NCI-H2107 (cell line): Measurements from ENCODE around the gene VDAC2.
"Not testable (repeated sequence)": the region's sequence is repeated elsewhere in the genome, so short reads cannot be mapped to it uniquely, and the experiment has no call there.

ENCODE experiments used
- DNase-seq: peaks from one replicate; lab custom pipeline; 2025; lab: John Stamatoyannopoulos, UW

VDAC2 gene

DNA sequence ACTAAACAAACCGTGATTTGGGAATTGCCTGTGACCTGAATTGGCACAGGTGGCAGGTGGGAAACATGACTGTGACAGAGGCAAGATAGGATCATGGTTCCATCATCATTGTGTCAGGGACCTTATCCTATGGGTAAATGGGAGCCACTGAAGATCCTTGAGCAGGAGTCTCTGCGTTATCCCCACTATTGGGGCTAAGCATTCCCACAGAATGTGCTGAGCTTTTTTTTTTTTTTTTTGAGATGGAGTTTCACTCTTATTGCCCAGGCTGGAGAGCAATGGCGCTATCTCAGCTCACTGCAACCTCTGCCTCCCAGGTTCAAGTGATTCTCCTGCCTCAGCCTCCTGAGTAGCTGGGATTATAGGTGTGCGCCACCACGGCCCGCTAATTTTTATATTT lies 10.6 kb upstream of the VDAC2 start:
- DNase-seq, result not testable (repeated sequence)

DNA sequence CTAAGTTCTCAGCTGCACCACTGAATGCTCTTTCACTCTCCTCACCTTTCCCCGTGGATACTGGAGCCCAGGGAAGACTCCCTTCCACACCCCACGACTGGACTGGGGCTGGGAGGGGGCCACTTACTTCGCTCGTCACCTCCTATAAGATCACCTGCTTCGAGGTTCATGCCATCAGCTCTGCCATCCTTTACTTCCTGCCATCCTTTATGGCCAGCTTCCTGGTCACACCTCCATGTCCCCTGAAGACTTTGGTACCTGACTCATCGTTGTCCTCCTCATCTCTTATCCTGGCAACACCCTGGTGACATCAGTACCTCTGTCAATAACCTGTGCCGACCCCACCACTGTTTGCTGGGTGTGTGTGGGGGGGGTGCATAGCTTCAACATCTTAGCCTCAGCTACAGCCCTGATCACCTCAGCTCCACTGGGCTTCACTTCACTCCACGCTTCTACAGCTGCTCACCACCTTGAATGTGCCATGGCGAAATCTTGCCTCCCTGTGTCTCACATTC lies 8.7 kb upstream of the VDAC2 start:
- no peak for DNase-seq

DNA sequence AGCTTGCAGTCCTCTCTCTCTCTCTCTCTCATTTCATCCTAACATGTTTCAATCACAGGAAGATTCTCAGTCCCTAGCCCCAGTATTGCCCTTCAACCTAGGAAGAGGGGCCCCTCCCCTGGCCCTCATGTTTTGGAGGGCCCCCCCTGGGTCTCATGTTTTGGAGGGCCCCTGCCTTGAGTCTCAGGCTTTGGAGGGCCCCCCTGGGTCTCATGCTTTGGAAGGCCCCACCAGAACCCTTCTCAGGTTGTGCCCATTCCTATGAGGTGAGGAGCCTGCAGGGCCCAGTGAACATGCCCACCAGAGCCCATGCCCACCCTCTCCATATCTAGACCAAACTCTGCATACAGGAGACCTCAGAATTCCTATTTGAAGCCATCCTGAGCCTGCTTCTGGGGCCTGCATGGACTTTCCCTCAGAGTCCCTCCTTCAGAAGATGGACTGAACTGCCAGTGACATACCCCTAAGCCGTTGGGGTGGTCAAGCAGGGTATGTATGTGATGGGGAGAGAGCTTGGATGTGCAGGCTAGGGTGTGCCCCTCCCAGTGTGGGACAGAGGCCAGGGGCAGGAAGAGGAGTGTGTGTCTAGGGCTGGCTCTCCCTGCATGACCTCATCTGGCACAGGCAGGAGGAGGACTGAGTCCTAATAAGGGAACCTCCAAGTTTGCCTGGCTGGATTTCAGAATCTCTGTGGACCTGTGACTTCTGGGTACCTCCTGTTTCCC lies 8.1 kb upstream of the VDAC2 start:
- no peak for DNase-seq

DNA sequence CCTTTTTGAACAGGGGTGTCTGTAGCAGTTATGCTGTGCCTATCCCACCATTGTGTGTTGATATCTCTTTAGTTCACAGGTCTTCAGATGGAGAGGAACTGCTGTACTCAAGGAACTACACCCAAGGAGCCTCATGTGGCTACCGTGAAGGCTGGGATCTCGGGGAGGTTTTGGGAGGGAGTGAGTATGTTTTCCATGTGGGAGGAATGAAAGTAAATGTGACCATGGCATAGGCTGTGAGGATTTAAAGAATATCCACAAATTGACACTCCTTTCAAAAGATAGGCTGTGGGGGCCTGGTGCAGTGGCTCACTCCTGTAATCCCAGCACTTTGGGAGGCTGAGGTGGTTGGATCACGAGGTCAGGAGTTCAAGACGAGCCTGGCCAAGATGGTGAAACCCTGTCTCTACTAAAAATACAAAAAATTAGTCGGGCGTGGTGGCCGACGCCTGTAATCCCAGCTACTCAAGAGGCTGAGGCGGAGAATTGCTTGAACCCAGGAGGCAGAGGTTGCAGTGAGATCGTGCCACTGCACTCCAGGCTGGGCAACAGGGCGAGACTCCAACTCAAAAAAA lies 7.5 kb upstream of the VDAC2 start:
- not testable (repeated sequence) for DNase-seq

DNA sequence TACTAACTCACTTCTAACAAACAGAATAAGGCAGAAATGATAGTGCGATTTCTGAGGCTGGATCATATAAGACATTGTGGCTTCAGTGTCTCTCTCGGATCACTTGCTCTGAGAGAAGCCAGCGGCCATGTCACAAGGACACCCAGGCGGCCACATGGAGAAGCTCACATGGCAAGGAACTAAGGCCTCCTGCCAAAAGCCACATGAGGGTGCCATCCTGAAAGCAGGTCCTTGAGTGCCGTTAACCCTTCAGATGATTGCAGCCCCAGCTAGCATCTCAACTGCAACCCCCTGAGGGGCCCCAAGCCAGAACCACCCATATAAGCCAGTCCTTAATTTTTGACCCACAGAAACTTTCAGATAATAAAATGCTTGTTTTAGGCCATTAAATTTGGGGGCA lies 6.9 kb upstream of the VDAC2 start:
- no peak for DNase-seq

DNA sequence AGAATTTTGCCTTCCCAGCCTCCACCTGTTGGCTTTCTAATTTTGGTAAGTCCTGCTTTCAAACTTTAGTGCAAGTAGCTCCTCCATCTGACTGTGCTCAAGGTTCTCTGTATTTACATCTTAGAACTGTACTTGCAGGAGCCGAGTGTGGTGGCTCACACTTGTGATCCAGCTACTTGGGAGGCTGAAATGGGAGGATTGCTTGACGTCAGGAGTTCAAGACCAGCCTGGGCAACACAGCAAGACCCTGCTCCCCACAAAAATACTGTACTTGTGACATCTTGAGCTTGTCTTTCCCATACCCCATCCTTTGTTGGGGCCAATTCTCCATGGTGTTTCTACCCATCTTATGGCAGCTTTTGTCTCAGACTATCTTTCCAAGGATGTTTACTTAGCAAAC lies 4.7 kb upstream of the VDAC2 start:
- DNase-seq, result no peak

DNA sequence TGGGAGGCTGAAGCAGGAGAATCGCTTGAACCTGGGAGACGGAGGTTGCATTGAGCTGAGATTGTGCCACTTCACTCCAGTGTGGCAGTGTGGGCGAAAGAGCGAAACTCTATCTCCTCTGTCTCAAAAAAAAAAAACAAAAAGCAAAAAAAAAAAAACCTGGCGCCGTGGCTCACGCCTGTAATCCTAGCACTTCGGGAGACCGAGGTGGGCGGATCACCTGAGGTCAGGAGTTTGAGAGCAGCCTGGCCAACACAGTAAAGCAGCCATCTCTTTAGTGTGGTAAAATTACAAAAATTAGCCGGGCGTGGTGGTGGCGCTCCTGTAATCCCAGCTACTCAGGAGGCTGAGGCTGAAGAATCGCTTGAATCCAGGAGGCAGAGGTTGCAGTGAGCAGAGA lies 4.0 kb upstream of the VDAC2 start:
- not testable (repeated sequence) for DNase-seq

DNA sequence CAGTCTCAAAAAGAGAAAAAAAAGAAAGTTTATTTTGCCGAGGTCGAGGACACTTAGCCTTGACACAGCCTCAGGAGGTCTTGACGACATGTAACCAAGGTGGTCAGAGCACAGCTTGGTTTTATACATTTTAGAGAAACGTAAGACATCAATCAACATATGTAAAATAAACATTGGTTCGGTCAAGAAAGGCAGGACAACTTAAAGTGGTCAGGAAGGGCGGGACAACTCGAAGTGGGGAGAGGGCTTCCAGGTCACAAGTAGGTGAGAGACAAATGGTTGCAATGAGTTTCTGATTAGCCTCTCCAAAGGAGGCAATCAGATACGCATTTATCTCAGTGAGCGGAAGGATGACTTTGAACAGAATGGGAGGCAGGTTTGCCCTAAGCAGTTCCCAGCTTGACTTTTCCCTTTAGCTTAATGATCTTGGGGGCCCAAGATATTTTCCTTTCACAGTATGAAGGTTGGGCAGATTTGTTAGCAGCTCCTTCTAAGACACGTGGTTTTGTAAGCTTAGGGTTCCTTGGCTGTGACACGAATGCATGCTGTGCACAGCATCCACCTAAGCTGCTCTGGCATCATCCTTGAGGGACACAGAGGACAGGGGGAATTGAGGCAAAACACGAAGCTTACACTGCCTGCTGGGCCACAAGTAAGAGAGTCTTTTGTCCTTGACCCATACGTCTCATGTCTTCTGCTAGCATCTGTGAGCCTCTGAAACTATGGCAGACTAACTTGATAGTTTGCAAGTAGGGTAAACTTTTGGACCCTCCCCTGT lies 3.3 kb upstream of the VDAC2 start:
- DNase-seq, result no peak

DNA sequence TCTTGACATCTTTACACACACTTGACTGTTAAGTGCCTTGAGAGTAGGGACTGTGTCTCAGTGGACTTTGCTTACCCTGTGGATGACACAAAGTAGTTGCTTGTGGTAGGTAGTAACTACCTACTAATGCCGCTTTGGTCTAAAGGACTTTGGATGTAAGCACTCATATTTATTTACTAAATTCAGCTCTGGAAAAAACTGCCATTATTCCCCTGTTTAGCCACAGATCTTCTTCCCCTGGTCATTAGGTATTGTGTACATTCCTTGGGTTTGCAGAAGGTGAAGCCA lies 2.8 kb upstream of the VDAC2 start:
- no peak for DNase-seq

DNA sequence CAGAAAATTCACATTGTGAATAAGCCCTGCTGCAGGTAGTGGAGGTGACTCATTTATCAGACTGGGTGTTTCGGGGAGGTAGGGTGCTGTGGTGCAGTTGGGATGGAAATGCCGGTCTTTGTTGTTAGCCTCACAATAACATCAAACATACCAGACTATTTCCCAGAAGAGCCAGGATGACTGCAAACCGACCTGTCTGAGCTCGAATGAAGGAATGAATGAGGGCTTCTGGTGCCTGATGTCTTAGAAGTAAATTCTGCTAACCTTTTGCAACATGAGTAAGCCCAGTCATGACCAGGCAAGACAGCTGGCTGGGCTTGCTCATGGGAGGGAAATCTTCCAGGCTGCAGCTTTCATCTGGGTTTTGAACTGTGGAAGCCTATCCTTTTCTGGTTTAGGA lies 2.4 kb upstream of the VDAC2 start:
- no peak for DNase-seq

DNA sequence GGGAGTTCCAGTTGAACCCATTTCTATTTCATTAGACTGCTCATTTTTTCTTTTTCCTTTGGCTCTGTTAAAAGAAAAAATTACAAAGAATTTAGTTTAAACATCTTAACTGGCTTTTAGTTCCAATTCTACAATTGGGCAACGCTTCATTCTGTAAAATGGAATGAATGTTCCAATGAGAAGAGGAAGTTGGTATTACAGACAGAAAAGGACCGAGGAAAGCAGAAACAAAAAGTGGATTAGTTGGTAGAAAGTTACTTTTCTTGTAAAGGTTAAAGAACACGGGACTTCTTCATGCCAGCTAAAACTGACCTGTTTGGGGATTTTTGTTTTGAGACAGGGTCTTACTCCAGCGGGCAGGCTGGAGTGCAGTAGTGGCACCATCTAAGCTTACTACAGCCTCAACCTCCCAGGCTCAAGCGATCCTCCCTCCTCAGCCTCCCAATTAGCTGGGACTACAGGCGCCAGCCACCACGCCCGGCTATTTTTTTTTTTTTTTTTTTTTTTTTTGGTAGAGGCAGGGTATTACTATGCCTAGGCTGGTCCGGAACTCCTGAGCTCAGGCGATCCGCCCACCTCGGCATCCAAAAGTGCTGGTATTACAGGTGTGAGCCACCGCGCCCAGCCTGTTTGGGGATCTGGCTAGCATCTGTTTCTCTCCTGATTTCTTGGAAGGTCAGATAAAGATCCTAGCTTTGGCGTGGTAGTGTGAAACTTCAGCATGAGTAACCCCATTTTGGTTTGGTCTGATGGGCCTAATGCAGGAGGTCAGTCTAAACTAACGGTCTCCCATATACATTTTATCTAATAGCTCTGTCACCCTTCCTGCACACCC lies 1.3 kb upstream of the VDAC2 start:
- no peak for DNase-seq

DNA sequence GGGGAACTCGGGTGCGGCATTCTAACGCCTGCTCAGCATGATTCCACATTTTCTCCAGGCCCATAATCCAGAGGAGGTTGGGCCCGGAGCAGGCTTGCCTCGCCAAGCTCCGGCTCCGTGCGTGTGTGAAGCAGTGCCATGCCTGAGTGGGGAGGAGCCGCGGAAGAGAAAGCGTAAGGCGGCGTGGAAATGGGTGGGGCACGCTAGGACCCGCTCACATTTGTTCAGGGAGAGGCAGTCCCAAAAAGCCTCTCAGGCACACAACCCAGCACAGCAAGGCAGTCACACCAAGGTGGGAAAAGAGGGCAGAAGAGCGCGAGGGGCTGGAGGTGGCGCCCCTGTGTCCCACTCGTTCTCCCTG lies 695 bp upstream of the VDAC2 start:
- no peak for DNase-seq

DNA sequence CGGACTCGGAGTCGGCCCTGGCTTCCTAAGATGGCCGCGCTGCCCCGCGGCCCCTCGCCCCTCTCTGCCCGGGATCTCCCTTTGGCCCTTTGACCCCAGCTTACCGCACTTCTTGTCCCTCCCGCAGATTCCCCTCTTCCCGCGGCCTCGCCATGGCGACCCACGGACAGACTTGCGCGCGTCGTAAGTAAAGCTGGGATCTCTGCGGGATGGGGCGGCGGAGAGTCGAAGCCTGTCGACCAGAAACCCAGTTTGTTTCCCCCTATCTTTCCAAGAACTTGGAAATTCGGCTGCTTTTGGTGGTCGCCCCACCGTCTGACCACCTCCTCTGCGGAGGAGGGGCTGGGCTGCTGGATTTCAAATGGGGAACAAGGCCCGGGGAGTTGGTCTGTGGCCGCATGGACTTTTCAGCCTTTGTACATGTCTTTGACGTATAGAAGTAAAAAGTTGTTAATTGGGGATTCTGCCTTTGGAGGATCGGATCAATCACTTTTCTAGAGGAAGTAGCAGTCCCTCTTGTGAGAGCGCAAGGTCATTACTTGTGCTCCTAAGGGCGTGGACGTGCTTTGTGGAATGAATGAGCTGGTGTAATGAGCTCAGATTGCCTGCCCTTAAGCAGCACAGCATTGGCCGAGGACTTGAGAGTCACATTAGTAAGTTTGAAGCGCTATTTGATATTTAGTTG lies 553 bp downstream of the VDAC2 start:
- no peak for DNase-seq

DNA sequence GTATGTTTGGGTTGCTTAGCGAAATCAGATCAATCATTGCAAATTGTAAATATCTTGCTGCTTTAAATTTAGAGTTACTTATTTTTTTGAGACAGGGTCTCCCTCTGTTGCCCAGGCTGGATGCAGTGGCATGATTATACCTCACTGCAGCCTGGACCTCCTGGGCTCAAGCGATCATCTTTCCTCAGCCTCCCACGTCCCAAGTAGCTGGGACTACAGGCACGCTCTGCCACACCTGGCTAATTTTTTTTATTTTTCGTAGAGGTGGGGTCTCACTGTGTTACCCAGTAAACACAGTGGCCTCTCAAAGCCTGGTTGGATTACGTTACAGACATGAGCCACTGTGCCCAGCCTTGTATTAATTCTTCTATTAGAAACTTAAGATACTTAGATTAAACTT lies 1.7 kb downstream of the VDAC2 start:
- DNase-seq, result no peak

DNA sequence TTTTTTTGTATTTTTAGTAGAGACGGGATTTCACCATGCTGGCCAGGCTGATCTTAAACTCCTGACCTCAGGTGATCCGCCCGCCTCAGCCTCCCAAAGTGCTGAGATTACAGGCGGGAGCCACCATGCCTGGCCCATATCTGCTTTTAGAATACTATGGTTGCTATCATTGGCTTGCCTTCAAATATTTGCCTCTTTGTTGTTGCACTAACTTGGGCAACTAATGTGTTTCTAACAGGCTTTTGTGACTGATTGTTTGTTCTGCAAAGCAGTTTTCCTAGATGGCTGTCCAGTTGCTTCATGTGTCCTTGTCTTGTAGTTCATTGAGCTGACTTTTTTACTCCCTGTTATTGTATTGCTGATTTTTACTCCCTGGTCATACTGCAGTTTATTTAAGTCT lies 9.7 kb downstream of the VDAC2 start:
- DNase-seq, result no peak

DNA sequence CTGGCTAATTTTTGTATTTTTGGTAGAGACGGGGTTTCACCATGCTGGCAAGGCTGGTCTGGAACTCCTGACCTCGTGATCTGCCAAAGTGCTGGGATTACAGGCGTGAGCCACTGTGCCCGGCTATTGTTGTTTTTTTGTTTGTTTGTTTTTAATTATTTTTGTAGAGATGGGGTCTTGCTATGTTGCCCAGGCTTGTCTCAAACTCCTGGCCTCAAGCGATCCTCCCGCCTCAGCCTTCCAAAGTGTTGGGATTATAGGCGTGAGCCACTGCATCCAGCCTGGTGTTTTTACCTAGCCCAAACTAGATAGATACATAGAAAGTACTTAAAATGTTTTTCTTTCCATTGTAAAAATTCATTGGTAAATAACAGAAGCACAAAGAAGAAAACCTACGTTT lies 10.9 kb downstream of the VDAC2 start:
- not testable (repeated sequence) for DNase-seq

DNA sequence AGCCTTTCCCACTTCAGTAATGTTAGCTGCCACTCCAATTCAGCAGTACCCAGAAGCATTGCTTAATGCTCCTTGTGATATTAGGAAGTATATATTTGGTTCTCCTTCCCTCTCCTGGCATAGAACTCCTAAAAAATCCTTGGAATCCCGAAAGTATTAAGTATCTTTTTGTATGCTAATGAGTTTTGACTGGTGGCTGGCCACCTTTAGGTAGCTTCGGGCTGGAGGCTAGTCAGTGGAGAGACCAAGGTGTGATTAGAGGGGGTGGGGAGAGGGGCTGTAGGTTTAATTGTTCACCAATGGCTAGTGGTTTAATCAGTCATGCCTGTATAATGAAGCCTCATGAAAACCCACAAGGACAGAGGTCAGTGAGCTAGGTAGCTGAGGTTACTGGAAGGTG lies 12.9 kb downstream of the VDAC2 start:
- no peak for DNase-seq

DNA sequence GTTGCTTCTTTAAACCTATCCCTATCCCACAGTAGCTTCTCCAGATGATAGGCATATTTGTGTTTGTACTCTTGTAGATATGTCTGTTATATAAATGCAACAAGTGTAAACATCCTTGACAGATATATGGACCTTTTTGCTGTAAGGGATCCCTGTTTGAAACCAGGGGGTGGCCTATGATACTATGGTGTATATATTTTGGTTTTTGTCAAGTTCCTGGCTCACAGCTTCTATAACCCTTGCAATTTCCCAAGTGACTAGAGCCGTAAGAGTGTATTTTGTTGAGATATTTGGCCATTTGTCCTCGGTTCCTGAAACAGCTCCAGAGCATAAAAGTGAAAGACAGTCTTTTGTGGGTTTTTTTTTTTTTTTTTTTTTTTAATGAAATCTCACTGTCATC lies 15.5 kb downstream of the VDAC2 start:
- no peak for DNase-seq

DNA sequence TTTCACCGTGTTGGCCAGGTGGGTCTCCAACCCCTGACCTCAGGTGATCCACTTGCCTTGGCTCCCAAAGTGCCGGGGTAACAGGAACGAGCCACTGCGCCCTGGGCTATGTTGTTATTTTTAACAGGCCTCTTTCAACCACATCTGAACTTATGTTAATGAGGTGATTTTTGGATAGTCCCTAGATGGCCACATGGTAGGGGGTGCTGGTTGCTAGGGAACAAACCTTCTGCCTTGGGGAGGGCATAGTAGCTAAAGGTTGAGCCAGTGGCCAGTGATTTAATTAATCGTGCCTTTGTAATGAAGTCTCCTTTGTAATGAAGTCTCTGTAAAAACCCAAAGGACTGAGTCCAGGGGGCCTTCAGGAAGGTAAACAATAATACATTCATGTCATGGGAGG lies 16.1 kb downstream of the VDAC2 start:
- DNase-seq, result no peak

DNA sequence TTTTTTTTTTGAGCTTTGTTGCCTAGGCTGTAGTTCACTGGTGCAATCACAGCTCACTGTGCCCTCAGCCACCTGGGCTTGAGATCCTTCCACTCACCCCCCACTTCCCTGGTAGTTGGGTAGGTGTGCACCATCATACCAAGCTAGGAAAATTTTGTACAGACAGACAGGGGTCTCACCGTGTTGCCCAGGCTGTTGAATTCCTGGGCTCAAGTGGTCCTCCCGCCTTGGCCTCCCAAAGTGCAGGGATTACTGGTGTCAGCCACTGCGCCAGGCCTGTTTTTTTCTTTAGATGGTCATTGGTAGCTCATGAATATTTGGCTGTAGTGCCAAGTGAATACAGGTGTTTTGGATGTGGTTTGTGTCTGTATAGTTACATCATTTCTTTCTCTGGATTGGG lies 17.7 kb downstream of the VDAC2 start:
- no peak for DNase-seq

DNA sequence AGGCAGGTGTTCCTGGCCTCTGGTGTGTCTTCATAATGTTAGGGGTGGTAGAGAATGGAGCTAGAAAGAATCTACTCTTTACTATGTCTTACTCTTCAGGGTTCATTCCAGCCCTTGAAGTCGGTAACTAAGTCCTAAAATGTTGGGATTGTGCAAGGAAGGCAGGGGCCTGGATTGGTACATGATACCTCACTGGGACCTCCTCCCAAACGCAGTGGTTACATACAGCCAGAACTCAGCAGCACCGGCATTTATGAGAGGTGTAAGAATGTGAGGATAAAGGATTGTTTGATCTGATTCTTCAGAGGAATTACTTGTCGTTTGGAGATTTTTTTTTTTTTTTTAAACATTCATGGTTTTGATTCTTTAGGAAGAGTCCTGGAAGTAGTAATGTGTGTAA lies 18.2 kb downstream of the VDAC2 start:
- no peak for DNase-seq

DNA sequence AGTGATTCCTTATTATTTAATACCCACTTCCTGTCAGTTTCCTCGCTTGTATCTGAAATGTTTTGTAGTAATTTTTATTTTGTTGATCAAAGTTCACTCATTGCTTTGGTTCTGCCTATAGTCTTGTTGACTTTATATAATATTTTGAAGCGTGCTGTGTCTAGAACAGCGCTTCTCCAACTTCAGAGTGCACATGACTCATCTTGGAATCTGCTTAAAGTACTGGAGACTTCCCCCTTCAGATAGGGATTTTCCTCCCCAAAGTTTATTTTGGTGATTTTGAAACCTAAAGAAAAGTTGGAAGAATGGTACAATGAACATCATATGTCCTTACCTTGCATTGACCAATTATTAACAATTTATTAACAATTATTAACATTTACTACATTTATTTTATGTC lies 19.4 kb downstream of the VDAC2 start:
- DNase-seq, result no peak
